Measurements from ENCODE around the gene PCDHGA9.
"Not testable (repeated sequence)": the region's sequence is repeated elsewhere in the genome, so short reads cannot be mapped to it uniquely, and the experiment has no call there.

Gene PCDHGA9

GRCh38 chr5:141414548-141415274 is 12.1 kb downstream of the PCDHGA9 start:
- not testable (repeated sequence) for DNase-seq

- DNase-seq: not testable (repeated sequence)
Observed at GRCh38 chr5:141415275-141415618, 12.7 kb downstream of the PCDHGA9 start.

- DNase-seq: peak; percentile 22
Observed at GRCh38 chr5:141417494-141418172, 15.1 kb downstream of the PCDHGA9 start, which contains the start of gene PCDHGB7. Gene PCDHGB7, plus strand, starts transcription at chr5:141417677. Its CDS starts 183 bp downstream, at chr5:141417860.

- no peak for DNase-seq
Observed at GRCh38 chr5:141419074-141419880, 16.7 kb downstream of the PCDHGA9 start.

- peak; percentile 19 for DNase-seq
Observed at GRCh38 chr5:141420855-141421488, 18.4 kb downstream of the PCDHGA9 start, which contains the start of gene PCDHGA11. Gene PCDHGA11, plus strand, starts transcription at chr5:141421051. Its CDS starts 177 bp downstream, at chr5:141421228.

GRCh38 chr5:141421489-141421855 is 18.9 kb downstream of the PCDHGA9 start:
- no peak for DNase-seq

- DNase-seq: no peak
Observed at GRCh38 chr5:141422742-141423291, 20.2 kb downstream of the PCDHGA9 start.

- no peak for DNase-seq
Observed at GRCh38 chr5:141427783-141428426, 25.3 kb downstream of the PCDHGA9 start.

GRCh38 chr5:141430332-141431113 is 27.9 kb downstream of the PCDHGA9 start, which contains the start of gene PCDHGA12:
Gene PCDHGA12, plus strand, starts transcription at chr5:141430507. Its CDS starts 253 bp downstream, at chr5:141430760.
- no peak for DNase-seq

GRCh38 chr5:141431286-141431685 is 28.7 kb downstream of the PCDHGA9 start:
- no peak for DNase-seq

- DNase-seq: not testable (repeated sequence)
Observed at GRCh38 chr5:141432308-141432707, 29.7 kb downstream of the PCDHGA9 start.

- not testable (repeated sequence) for DNase-seq
Observed at GRCh38 chr5:141432726-141433125, 30.1 kb downstream of the PCDHGA9 start.

- no peak for DNase-seq
Observed at GRCh38 chr5:141434006-141434405, 31.4 kb downstream of the PCDHGA9 start.

GRCh38 chr5:141437221-141437620 is 34.6 kb downstream of the PCDHGA9 start:
- no peak for DNase-seq

- DNase-seq: no peak
Observed at GRCh38 chr5:141439411-141440141, 37.0 kb downstream of the PCDHGA9 start.

- no peak for DNase-seq
Observed at GRCh38 chr5:141440341-141440740, 37.8 kb downstream of the PCDHGA9 start.

- no peak for DNase-seq
Observed at GRCh38 chr5:141441571-141442170, 39.1 kb downstream of the PCDHGA9 start.

All from activated CD4-positive, alpha-beta T cell treated with anti-CD3 and anti-CD28 coated beads, Interleukin-2, amount 50 U/mL, for 1 hour (primary cell).